ENCODE measurements around the gene KRTAP5-2.

The KRTAP5-2 gene

GRCh38 chr11:1557051-1557884, 40.8 kb downstream of the KRTAP5-2 start:
- DNase-seq (ENCODE audit: low read depth in 1 of 2, low spot score in 1 of 2) = no peak

GRCh38 chr11:1556278-1556902, 41.7 kb downstream of the KRTAP5-2 start:
- no peak for DNase-seq (ENCODE audit: low read depth in 1 of 2, low spot score in 1 of 2)

- no peak for DNase-seq (ENCODE audit: low read depth in 1 of 2, low spot score in 1 of 2)
Measured at GRCh38 chr11:1555713-1556153, 42.4 kb downstream of the KRTAP5-2 start.

- no peak for DNase-seq (ENCODE audit: low read depth in 1 of 2, low spot score in 1 of 2)
Measured at GRCh38 chr11:1554981-1555712, 42.9 kb downstream of the KRTAP5-2 start.

GRCh38 chr11:1553808-1554594, 44.1 kb downstream of the KRTAP5-2 start:
- no peak for DNase-seq (ENCODE audit: low read depth in 1 of 2, low spot score in 1 of 2)

- DNase-seq (ENCODE audit: low read depth in 1 of 2, low spot score in 1 of 2) = no peak
Measured at GRCh38 chr11:1549338-1550330, 48.5 kb downstream of the KRTAP5-2 start.

- DNase-seq (ENCODE audit: low read depth in 1 of 2, low spot score in 1 of 2) = no peak
Measured at GRCh38 chr11:1548221-1549070, 49.6 kb downstream of the KRTAP5-2 start.

- DNase-seq (ENCODE audit: low read depth in 1 of 2, low spot score in 1 of 2) = no peak
Measured at GRCh38 chr11:1547467-1548098, 50.5 kb downstream of the KRTAP5-2 start.

All from activated CD4-positive, alpha-beta T cell treated with anti-CD3 and anti-CD28 coated beads, Interleukin-2, amount 50 U/mL, for 24 hours (primary cell).